Endodermal cell (in vitro differentiated cells): ENCODE results near the gene UBASH3B. TPM values are rescaled to one million over a fixed set of nuclear protein-coding genes. Genes with fewer than 3 reads are reported as not detected.

Experiments used
- DNase-seq: peaks from one replicate; pipeline ENCODE4 v3.0.0-alpha.2; 2017
- H3K27ac ChIP-seq: 2 replicates; pipeline ENCODE4 v1.5.1; 2013; ENCODE audit warnings: mild to moderate bottlenecking, low read depth, low read length, moderate library complexity
- H3K27me3 ChIP-seq: 2 replicates; pipeline ENCODE4 v1.6.1; 2013; ENCODE audit warnings: mild to moderate bottlenecking, low read length, moderate library complexity; ENCODE audit not compliant: insufficient read depth, control insufficient read depth, poor library complexity, severe bottlenecking
- H3K36me3 ChIP-seq: 2 replicates; pipeline ENCODE4 v1.7.0; 2013; ENCODE audit warnings: mild to moderate bottlenecking, low read length, moderate library complexity; ENCODE audit not compliant: control insufficient read depth, insufficient read depth
- H3K4me1 ChIP-seq: one replicate; pipeline ENCODE4 v1.7.0; 2013; ENCODE audit warnings: low read length; ENCODE audit not compliant: control insufficient read depth, insufficient read depth
- H3K4me3 ChIP-seq: 2 replicates; pipeline ENCODE4 v1.5.1; 2013; ENCODE audit warnings: mild to moderate bottlenecking, low read length, moderate library complexity
- H3K9ac ChIP-seq: 2 replicates; pipeline ENCODE4 v1.6.1; 2013; ENCODE audit warnings: mild to moderate bottlenecking, low read length, moderate library complexity; ENCODE audit not compliant: poor library complexity, severe bottlenecking; ENCODE audit errors: extremely low read depth
- H3K9me3 ChIP-seq: 2 replicates; pipeline ENCODE4 v1.6.1; 2013; ENCODE audit warnings: mild to moderate bottlenecking, low read length, moderate library complexity; ENCODE audit not compliant: control insufficient read depth
- H3K27ac Mint-ChIP-seq: 2 replicates; pipeline ENCODE4 v1.8.0; 2020; ENCODE audit warnings: mixed read lengths
- H3K27me3 Mint-ChIP-seq: 2 replicates; pipeline ENCODE4 v1.8.0; 2021; ENCODE audit warnings: mild to moderate bottlenecking, mixed read lengths; ENCODE audit not compliant: insufficient read depth
- H3K36me3 Mint-ChIP-seq: 2 replicates; pipeline ENCODE4 v1.8.0; 2020; ENCODE audit warnings: low read depth, mixed read lengths
- H3K4me1 Mint-ChIP-seq: 2 replicates; pipeline ENCODE4 v1.8.0; 2020; ENCODE audit warnings: mixed read lengths
- H3K4me3 Mint-ChIP-seq: 2 replicates; pipeline ENCODE4 v1.8.0; 2020; ENCODE audit warnings: mild to moderate bottlenecking, moderate library complexity, mixed read lengths
- H3K9me3 Mint-ChIP-seq: 2 replicates; pipeline ENCODE4 v1.8.0; 2020; ENCODE audit warnings: mild to moderate bottlenecking, mixed read lengths
- CTCF ChIP-seq: fragments of 200-600 bp; sonication (generic); conservative IDR thresholded peaks from 2 replicates; pipeline ENCODE4 v1.5.0; 2021; ENCODE audit warnings: antibody characterized with exemption, mild to moderate bottlenecking
- WGBS, 2 experiments: methylation state at CpG; one replicate each; pipeline versions ENCODE4 v1.1.5 to v1.1.7; 2013; ENCODE audit warnings: missing lambda C conversion rate in 2 of 2, mixed read lengths in 1 of 2; ENCODE audit not compliant: insufficient coverage in 1 of 2, insufficient read length in 1 of 2; 5-methylcytosine and 5-hydroxymethylcytosine counted together
- total RNA-seq, 2 donors: library from RNA; stranded (reverse); fragmentation: NEBNext Ultra II Directional in 1 of 2; extraction: Animal tissue kit (Norgen Biotek cat#: 25700) in 1 of 2; gene quantifications; 2 replicates in 1 of 2; 3 replicates in 1 of 2; pipeline ENCODE4 v1.2.1, GENCODE V29; 2021

UBASH3B gene
- total RNA-seq, 2 donors from 2014 or later, result 6.0 to 9.0 TPM

GRCh38 chr11:122743097-122743741 lies 87.7 kb downstream of the UBASH3B start:
- no peaks in the 10 kb centered on the region for H3K9me3 ChIP-seq
- no peak overlapping the region for H3K4me3 ChIP-seq
- peaks cover 3% of the 10 kb centered on the region for H3K4me1 ChIP-seq
- no peak overlapping the region for H3K4me3 Mint-ChIP-seq
- WGBS, 2 experiments, result 83 to 89% methylated on average over 5 to 6 of the region's 6 CpGs
- no peaks in the 10 kb centered on the region for H3K36me3 ChIP-seq
- H3K4me1 Mint-ChIP-seq, result peaks cover 23% of the 10 kb centered on the region
- no peaks in the 10 kb centered on the region for H3K36me3 Mint-ChIP-seq
- no peak for DNase-seq
- no peak overlapping the region for H3K9ac ChIP-seq
- H3K27ac ChIP-seq, result no peak overlapping the region
- TF ChIP-seq CTCF, result no peak
- H3K27ac Mint-ChIP-seq, result no peak overlapping the region
- H3K9me3 Mint-ChIP-seq, result no peaks in the 10 kb centered on the region
- H3K27me3 Mint-ChIP-seq, result no peaks in the 10 kb centered on the region
- H3K27me3 ChIP-seq, result peaks cover 9% of the 10 kb centered on the region

GRCh38 chr11:122743949-122744348 lies 88.4 kb downstream of the UBASH3B start:
- H3K27ac ChIP-seq, result no peak overlapping the region
- no peaks in the 10 kb centered on the region for H3K9me3 ChIP-seq
- no peak overlapping the region for H3K9ac ChIP-seq
- H3K4me1 ChIP-seq, result peaks cover 3% of the 10 kb centered on the region
- no peaks in the 10 kb centered on the region for H3K27me3 Mint-ChIP-seq
- no peak for TF ChIP-seq CTCF
- no peaks in the 10 kb centered on the region for H3K36me3 ChIP-seq
- no peaks in the 10 kb centered on the region for H3K36me3 Mint-ChIP-seq
- H3K4me1 Mint-ChIP-seq, result peaks cover 23% of the 10 kb centered on the region
- H3K4me3 Mint-ChIP-seq, result no peak overlapping the region
- H3K27me3 ChIP-seq, result peaks cover 9% of the 10 kb centered on the region
- no peaks in the 10 kb centered on the region for H3K9me3 Mint-ChIP-seq
- 83 to 93% methylated on average over 4 to 6 of the region's 6 CpGs for WGBS, 2 experiments
- peak; percentile 54 for DNase-seq
- no peak overlapping the region for H3K4me3 ChIP-seq
- no peak overlapping the region for H3K27ac Mint-ChIP-seq

GRCh38 chr11:122744357-122744756 lies 88.8 kb downstream of the UBASH3B start:
- Mint-ChIP-seq H3K27me3 (no peaks in the 10 kb centered on the region), H3K36me3 (no peaks in the 10 kb centered on the region), H3K27ac (no peak overlapping the region), H3K4me3 (no peak overlapping the region), H3K4me1 (peaks cover 23% of the 10 kb centered on the region), H3K9me3 (no peaks in the 10 kb centered on the region)
- 93 to 96% methylated on average over 3 to 5 of the region's 5 CpGs for WGBS, 2 experiments
- H3K27me3 ChIP-seq, result peaks cover 9% of the 10 kb centered on the region
- no peaks in the 10 kb centered on the region for H3K9me3 ChIP-seq
- peaks cover 3% of the 10 kb centered on the region for H3K4me1 ChIP-seq
- no peak overlapping the region for H3K4me3 ChIP-seq
- DNase-seq, result no peak
- TF ChIP-seq CTCF, result no peak
- no peak overlapping the region for H3K9ac ChIP-seq
- no peaks in the 10 kb centered on the region for H3K36me3 ChIP-seq
- no peak overlapping the region for H3K27ac ChIP-seq
